HG03460 (cell line): ENCODE data around the gene SHQ1.
"Not testable (repeated sequence)": the region's sequence is repeated elsewhere in the genome, so short reads cannot be mapped to it uniquely, and the experiment has no call there.

Experiments
- ATAC-seq: cut with Tn5 transposase; IDR thresholded peaks from one replicate; pipeline ENCODE4 v1.9.1; 2021; ENCODE audit not compliant: unreplicated experiment

Gene SHQ1

GRCh38 chr3:72803573-72803972 is 44.7 kb downstream of the SHQ1 start:
- ATAC-seq: no peak

- ATAC-seq: no peak
Observed at GRCh38 chr3:72802001-72802400, 46.2 kb downstream of the SHQ1 start.

GRCh38 chr3:72800869-72801268 is 47.4 kb downstream of the SHQ1 start:
- no peak for ATAC-seq

- ATAC-seq: no peak
Observed at GRCh38 chr3:72798552-72799195, 49.6 kb downstream of the SHQ1 start.

GRCh38 chr3:72797773-72798543 is 50.3 kb downstream of the SHQ1 start:
- ATAC-seq: no peak

- no peak for ATAC-seq
Observed at GRCh38 chr3:72794079-72794478, 54.2 kb downstream of the SHQ1 start.

GRCh38 chr3:72791161-72791560 is 57.1 kb downstream of the SHQ1 start:
- no peak for ATAC-seq

GRCh38 chr3:72789786-72790185 is 58.5 kb downstream of the SHQ1 start:
- no peak for ATAC-seq

GRCh38 chr3:72788232-72788631 is 60.0 kb downstream of the SHQ1 start:
- ATAC-seq: not testable (repeated sequence)

GRCh38 chr3:72786668-72787067 is 61.6 kb downstream of the SHQ1 start:
- ATAC-seq: no peak

GRCh38 chr3:72784226-72784625 is 64.0 kb downstream of the SHQ1 start:
- ATAC-seq: no peak

- ATAC-seq: no peak
Observed at GRCh38 chr3:72782521-72782920, 65.7 kb downstream of the SHQ1 start.

- no peak for ATAC-seq
Observed at GRCh38 chr3:72769758-72770540, 78.3 kb downstream of the SHQ1 start.

GRCh38 chr3:72768936-72769335 is 79.3 kb downstream of the SHQ1 start:
- ATAC-seq: no peak

- ATAC-seq: no peak
Observed at GRCh38 chr3:72768481-72768880, 79.8 kb downstream of the SHQ1 start.

- no peak for ATAC-seq
Observed at GRCh38 chr3:72768006-72768441, 80.2 kb downstream of the SHQ1 start.

- no peak for ATAC-seq
Observed at GRCh38 chr3:72766866-72767265, 81.4 kb downstream of the SHQ1 start.

- no peak for ATAC-seq
Observed at GRCh38 chr3:72763751-72764440, 84.3 kb downstream of the SHQ1 start.

GRCh38 chr3:72761410-72761809 is 86.8 kb downstream of the SHQ1 start:
- no peak for ATAC-seq

GRCh38 chr3:72760225-72760624 is 88.0 kb downstream of the SHQ1 start:
- no peak for ATAC-seq

GRCh38 chr3:72756900-72757299 is 91.3 kb downstream of the SHQ1 start:
- ATAC-seq: peak; percentile 100
